Measurements from ENCODE around the gene GNAL. TPM values are rescaled to one million over a fixed set of nuclear protein-coding genes. Genes with fewer than 3 reads are reported as not detected.
A peak's percentile ranks its signal among the peaks of the same experiment; 100 is the strongest.

The GNAL gene
- total RNA-seq, 1 experiment from 2014 or later: 24.0 TPM

DNA sequence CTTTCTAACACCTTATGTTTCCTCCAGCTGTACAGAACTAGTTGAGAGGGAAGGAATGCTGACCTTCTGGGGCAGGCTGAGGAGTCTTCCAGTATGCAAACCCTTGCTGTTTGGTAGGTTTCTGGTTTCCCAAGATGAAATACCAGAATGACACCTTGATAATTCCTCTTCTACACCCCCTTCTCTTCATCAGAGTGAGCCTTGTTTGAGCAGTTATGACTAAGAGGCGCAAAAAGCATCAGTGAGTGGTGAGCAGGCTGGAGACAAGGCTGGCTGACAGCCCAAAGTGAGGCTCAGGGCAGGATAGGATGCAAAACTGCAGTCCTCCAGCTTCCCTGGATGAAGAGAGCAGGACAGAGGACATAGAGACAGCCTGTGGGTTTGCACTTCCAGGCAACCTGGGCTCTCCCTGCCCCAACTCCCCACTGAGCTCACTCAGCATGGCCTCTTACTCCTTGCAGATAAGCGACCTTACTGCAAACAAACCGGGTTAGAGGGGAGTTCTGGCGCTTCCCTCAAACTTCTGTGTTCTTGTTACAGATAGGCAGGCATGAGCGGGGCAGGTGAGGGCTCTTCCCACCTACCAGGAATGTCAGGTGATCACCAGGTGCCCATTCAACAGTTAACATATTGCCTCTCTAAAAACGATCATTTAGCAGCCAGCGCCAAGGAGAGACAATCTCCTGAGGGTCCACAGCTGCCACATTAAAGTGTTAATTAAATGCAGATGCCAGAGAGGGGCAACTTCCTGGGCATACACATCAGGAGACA lies 213.6 kb downstream of the GNAL start:
- Histone ChIP-seq H4K20me1 (ENCODE audit: control insufficient read depth, insufficient read depth, insufficient read length) (no peaks in the 10 kb centered on the region), H3K23me2 (ENCODE audit: insufficient read length, low read depth, low read length, poor library complexity, severe bottlenecking) (peaks cover 4% of the 10 kb centered on the region), H2BK12ac (ENCODE audit: insufficient read length, low read depth, low read length) (no peak overlapping the region), H2BK15ac (ENCODE audit: low read depth, low read length) (no peak overlapping the region), H3K9ac (ENCODE audit: extremely low read depth, insufficient read length, low read length) (no peak overlapping the region), H3K4me2 (ENCODE audit: insufficient read depth, insufficient read length, low read length) (no peak overlapping the region), H2BK5ac (ENCODE audit: insufficient read length, low read length) (no peak overlapping the region), H3K27ac (ENCODE audit: insufficient read length, low read depth, low read length) (no peak overlapping the region), H3K23ac (ENCODE audit: insufficient read length, low read depth, low read length) (no peak overlapping the region), H4K8ac (replicated peaks; ENCODE audit: insufficient read length, low read depth, low read length) (no peak overlapping the region), H3K79me2 (ENCODE audit: insufficient read depth, low read length) (no peaks in the 10 kb centered on the region), H3K27me3 (ENCODE audit: insufficient read depth, low read length) (no peaks in the 10 kb centered on the region), H3K56ac (ENCODE audit: insufficient read length, low read depth, low read length) (no peak overlapping the region), H4K91ac (ENCODE audit: insufficient read length, low read depth, low read length) (no peak overlapping the region), H3K9me3 (ENCODE audit: control insufficient read depth, low read depth, low read length) (no peaks in the 10 kb centered on the region), H2AK5ac (ENCODE audit: insufficient read length, low read length) (no peak overlapping the region), H3T11ph (ENCODE audit: low read length) (no peak overlapping the region), H4K5ac (ENCODE audit: insufficient read length, low read depth, low read length) (no peak overlapping the region), H3K79me1 (ENCODE audit: insufficient read depth, low read depth, low read length, poor library complexity, severe bottlenecking) (no peaks in the 10 kb centered on the region), H3K4ac (ENCODE audit: low read depth, low read length) (no peak overlapping the region), H3K18ac (ENCODE audit: insufficient read length, low read depth, low read length) (no peak overlapping the region), H3K14ac (ENCODE audit: insufficient read depth, low read length) (peak overlapping the region; percentile 4; the same call in 1 of the 2 replicates), H2BK20ac (ENCODE audit: low read depth, low read length, poor library complexity, severe bottlenecking) (no peak overlapping the region), H3K4me1 (ENCODE audit: insufficient read depth, low read length) (peaks cover 7% of the 10 kb centered on the region), H2AFZ (ENCODE audit: low read length) (no peak overlapping the region), H2BK120ac (ENCODE audit: low read depth, low read length, poor library complexity, severe bottlenecking) (no peak overlapping the region)
- DNase-seq: no peak
- peaks cover 39 to 41% of the 10 kb centered on the region in 2 experiments for H3K4me1 Mint-ChIP-seq
- no peaks in the 10 kb centered on the region for H3K9me3 Mint-ChIP-seq
- no peak overlapping the region; a peak in 1 of 5 replicates for H3K4me3 Mint-ChIP-seq
- WGBS (ENCODE audit: extremely low coverage, insufficient read length, low lambda C conversion rate): no CpG with 5 or more reads among the region's 7 CpGs
- peaks cover 0 to 8% (median 4%) of the 10 kb centered on the region in 3 experiments; a peak in 3 of 7 replicates for H3K36me3 Mint-ChIP-seq (ENCODE audit: insufficient read depth in 1 of 3, low read depth in 3 of 3)
- TF ChIP-seq, protein P1, sequence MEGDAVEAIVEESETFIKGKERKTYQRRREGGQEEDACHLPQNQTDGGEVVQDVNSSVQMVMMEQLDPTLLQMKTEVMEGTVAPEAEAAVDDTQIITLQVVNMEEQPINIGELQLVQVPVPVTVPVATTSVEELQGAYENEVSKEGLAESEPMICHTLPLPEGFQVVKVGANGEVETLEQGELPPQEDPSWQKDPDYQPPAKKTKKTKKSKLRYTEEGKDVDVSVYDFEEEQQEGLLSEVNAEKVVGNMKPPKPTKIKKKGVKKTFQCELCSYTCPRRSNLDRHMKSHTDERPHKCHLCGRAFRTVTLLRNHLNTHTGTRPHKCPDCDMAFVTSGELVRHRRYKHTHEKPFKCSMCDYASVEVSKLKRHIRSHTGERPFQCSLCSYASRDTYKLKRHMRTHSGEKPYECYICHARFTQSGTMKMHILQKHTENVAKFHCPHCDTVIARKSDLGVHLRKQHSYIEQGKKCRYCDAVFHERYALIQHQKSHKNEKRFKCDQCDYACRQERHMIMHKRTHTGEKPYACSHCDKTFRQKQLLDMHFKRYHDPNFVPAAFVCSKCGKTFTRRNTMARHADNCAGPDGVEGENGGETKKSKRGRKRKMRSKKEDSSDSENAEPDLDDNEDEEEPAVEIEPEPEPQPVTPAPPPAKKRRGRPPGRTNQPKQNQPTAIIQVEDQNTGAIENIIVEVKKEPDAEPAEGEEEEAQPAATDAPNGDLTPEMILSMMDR (conservative IDR thresholded peaks at IDR 0.05): no peak
- H3K27ac Mint-ChIP-seq: peak overlapping the region in 1 of 3 experiments; percentile 11; a peak in 1 of 7 replicates
- H3K27me3 Mint-ChIP-seq (ENCODE audit: low read depth): no peaks in the 10 kb centered on the region
